HG03571 (cell line): ENCODE measurements around the gene CABLES1.

Source experiments
- ATAC-seq: cut with Tn5 transposase; IDR thresholded peaks from one replicate; pipeline ENCODE4 v1.9.1; 2021; ENCODE audit not compliant: unreplicated experiment

CABLES1 gene

GRCh38 chr18:23189768-23190661, 54.7 kb downstream of the CABLES1 start:
- no peak for ATAC-seq

DNA sequence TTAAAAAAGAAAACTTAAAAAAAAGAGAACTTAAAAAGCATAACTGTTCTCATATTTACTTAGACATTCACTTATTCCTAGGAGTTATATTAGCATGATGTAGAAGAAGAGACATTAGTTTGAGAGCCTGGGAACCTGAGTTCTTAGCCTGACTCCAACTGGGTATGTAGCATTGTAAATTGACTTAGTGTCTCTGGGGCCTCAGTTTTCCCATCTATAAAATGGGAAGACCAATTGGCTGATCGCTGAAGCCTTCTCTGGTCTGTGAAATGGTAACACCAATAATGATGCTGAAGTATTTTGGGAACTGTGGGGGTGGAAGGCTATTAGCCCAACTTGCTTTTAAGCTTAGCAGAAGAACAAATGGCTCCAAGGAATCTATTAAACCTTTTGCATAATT, 55.9 kb downstream of the CABLES1 start:
- ATAC-seq = no peak

DNA sequence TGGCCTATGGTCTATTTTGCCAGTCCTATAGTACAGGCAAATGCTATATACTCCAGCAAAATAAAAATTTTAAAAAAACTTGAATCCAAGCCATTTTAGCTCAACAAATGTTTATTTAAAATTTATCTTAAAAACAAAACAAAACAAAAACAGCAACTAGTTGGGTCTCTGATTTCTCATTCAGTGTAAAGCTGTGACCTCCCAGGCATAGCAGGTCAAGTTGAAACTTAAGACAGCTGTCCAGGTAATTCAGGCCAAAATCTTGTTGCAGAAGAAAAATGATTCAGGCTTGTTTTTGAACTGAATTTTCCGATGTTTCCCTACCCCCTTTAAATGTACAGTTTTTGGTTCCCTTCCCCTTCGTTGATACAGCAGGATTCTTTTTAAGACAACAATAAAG, 58.5 kb downstream of the CABLES1 start:
- no peak for ATAC-seq

- no peak for ATAC-seq
These were observed 59.1 kb downstream of the CABLES1 start for GRCh38 chr18:23194155-23194996.

DNA sequence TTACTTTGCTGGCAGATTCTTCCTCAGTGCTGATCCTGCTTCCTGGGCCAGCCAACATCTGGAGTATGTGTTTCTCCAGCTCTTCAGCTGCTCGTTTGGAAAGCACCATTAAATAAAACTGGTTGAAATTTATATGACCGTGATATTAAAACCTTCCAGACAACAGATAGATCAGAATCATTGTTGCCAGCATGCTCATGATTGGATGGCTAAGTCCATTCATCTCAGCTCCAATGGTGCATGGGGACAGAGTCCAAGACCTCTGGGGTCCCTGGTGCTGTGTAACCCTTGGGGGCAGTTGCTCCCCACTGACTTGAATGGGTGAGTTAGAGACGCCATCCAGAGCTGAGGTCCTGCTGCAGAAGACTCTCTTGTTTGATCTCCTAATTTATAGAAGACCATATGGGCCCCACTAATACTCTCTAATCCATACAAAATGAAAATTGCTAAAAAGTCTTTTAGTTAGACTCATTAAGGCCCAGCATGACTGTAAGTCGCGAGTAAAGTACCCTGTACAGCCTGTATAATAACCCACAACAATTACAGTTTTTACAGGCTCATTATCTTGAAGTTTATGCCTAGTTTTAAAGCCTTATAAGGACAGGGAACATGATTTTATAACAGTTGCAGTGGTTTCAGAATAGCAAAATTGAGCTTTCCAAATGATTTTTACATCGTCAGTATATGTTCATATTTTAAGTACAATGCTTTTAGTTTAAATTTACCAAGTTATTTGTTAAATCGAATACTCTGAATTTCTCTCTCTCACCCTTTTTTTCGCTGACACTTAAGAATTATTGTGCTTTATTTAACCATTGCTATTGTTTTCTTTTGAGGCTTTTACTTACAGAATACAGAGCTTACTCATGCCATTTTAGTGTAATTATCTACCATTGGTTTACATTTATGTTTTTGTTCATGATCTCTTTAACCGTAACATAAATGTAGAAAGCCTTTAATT, 60.0 kb downstream of the CABLES1 start:
- ATAC-seq = no peak

DNA sequence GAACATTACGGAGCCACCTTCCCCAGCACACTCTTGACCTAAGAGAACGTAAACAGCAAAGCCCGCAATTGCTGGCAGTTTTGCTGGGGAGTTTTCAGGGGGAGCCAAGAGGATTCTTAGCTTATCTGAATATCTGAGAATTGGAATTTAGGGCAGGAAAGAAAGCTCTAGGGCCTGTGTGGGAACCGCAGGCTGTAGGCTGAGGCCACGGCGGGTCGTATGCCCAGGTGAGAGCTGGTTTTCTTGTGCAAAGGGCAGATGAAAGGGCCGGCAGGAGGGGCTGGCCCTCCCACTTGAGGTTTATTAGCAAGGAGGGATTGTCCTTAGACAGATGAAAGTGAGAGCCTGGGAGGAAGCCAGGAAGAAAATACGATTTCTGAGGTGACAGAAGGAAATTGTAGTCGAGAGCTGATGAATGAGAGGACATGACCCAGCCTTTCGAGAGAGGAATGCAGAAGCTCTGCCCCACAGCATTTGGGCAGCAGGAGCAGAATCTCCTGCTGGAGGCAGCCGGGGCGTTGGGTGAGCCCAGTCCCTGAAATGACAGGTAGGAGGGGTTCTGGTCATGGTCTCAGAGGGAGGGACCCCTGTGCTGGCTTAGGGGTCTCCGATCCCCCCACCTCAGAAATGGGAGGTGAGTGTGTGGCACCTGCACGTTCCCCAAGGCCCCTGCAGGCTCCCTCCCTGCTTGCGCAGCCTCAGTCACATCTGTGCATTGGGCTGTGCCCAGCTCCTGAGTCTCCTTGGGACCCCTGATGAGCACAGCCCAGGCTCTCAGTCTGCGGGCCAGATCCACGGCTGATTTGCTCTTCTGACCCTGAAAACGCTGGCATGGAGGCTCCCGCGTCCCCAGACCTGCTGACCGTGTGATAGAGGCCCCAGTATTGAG, 61.1 kb downstream of the CABLES1 start:
- no peak for ATAC-seq

DNA sequence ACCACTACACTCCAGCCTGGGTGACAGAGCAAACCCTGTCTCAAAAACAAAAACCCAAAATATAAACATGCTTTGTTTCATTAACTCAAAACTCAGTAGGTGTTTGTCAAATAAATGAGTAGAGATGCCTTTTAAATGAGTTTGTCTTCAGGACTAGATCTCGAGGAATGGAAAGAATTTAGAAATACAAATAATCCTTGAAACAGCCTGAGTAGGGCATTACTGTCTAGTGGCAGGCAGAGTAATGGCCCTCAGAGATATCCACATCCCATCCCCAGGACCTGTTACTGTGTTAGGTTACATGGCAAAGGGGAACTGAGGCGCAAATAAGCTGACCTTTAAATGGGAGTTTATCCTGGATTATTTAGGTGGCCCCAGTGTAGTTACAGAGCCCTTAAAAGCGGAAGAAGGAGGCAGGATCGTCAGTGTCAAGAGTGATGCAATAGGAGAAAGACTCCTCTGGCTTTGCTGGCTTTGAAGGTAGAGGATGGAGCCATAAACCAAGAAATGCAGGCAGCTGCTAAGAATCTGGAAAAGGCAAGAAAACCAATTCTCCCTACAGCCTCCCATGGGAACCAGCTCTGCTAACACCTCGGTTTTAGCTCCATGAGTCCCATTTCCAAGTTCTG, 63.0 kb downstream of the CABLES1 start:
- no peak for ATAC-seq

GRCh38 chr18:23200756-23201155, 65.5 kb downstream of the CABLES1 start:
- ATAC-seq = no peak

- no peak for ATAC-seq
These were observed 66.5 kb downstream of the CABLES1 start for GRCh38 chr18:23201741-23202140.

DNA sequence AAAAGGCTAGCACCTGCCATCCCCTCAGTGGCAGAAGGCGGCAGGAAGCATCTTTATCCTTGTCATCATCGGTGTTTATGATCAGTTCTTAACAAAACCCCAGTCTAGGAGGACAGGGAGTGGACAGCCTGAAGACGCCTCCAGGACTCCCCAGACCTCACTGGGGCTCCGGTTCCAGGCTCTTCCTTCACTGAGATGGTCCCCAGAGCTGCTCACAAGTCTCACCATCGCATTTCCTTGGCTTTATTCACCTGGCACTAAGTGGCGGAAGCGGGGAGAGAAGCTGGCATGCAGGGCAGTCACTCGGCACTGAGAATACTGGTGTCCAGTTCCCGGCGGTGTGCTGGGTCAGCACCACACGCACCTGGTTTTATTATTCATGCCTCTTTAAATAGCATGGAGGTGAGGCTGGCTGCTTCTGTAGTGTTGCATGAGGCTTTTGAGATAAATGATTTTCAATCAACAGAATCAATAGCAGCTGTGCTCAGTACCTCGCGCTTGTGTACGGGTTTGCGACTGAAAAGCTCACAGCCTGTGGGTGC, 68.7 kb downstream of the CABLES1 start:
- no peak for ATAC-seq

GRCh38 chr18:23204589-23205235, 69.4 kb downstream of the CABLES1 start:
- ATAC-seq = no peak

DNA sequence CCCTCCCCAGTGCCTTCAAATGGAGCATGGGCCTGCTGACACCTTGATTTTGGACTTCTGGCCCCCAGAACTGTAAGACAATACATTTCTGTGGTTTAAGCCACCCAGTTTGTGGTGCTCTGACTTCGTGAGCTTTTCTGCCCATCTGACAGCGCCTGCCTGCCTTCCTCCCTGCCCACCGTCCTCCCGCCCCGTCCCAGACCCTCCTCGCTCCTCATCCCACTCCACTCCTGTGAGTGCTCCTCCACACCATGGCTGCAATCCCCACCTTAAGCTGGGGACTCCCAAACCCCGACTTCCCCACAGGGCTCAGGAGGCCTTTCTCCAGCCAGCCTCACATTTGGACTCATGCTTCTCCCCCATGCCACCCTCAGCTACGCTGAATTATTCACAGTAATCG, 70.7 kb downstream of the CABLES1 start:
- ATAC-seq = no peak

DNA sequence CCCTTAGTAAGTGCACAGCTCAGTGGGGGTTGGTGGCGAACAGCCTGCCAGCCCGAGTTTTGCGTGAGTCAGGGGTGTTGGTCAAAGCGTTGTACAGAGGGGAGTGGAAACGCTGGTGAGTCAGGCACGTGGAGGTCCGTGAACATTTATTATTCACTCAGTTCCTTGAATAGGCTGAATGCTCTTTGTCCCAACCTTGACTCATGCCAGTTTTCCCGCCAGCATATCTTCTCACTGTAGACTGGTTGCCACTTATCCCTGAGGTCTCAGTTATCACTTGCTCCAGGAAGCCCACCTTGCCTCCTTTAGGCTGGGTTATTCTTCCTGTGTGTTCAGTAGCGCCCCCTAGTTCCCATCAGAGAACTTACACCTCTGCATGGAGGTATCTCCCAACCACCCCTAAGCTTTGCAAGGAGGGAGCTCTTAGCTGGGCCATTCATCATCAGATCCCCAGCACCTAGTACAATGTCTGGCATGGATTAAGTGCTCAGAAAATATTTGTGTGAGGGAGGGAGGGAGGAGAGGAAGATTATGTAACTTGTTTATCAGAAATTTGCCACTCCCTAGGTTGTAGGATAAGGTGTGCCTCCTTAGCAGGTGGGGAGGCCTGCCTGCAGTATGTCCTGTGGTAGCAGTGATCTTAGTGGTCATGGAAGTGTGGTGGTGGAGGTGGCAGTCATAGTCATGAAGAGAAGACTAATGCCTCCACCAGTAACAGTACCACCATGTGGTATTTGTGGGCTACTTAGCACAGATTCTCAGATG, 72.1 kb downstream of the CABLES1 start:
- no peak for ATAC-seq

DNA sequence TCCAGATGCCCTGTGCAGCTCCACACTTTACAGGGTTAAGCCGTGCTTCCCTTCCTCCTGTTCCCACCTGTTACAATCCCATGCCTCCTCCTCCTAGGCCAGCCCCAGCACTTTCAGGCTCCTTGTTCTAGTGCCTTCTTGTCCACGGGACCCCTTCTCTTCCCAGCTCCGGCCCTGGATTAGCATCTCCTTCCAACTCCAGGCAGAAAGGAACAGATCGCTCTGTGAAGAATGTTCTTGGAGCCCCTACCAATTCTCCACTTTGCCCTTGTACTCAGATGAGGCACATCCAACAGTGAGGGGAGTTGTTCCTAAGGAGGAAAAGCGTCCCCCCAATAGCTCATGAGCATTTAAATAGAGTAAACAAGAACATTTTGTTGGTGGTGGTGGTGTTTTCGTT, 72.7 kb downstream of the CABLES1 start:
- ATAC-seq = no peak

DNA sequence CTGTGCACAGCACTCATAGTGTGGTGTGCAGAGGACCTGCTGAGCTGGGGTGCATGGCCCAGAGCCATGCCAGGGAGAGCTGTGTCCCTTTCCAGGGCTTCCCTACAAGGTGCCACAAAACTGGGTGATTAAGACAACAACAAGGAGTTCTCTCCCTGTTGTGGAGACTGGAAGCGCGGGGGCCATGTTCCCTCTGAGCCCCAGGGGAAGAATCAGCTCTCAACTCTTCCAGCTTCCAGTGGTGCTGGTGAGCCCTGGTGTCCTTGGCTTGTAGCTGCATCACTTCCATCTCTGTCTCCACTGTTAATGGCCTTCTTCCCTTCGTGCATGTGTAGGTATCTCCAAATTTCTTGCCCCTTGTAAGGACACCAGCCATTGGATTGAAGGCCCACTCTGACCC, 73.3 kb downstream of the CABLES1 start:
- ATAC-seq = no peak

DNA sequence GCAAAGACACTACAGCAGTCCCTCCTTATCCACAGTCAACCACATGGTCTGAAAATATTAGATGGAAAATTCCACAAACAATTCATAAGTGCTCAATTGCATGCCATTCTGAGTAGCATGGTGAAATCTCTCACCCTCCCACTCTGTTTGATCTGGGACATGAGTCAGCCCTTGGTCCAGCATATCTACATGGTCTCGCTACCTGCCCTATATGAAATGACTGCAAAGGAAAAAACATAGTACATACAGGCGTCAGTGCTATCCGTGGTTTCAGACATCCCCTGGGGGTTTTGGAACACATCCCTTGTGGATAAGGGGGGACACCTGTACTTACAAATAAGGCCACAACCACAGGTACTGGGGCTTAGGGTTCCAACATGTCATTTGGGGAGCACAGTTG, 73.7 kb downstream of the CABLES1 start:
- ATAC-seq = no peak

DNA sequence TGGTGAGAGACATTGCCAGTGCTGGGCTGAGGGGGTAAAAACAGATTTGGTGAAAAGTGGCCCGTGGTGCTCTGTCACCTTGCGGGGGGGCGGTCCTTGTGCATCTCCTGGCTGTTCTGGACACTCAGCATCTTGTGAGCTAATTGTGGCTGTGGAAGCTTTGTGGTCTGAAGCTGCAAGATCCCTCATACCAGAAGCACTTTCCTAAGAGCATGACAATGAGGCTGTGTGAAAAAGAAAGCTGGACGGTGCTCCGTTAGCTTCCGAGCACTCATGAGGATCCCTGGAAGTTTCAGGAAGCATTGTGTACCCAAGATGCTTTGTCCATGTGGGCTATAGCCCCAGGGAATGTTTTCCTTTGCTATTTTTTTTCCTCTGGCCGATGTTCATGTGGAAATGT, 74.5 kb downstream of the CABLES1 start:
- ATAC-seq = no peak

DNA sequence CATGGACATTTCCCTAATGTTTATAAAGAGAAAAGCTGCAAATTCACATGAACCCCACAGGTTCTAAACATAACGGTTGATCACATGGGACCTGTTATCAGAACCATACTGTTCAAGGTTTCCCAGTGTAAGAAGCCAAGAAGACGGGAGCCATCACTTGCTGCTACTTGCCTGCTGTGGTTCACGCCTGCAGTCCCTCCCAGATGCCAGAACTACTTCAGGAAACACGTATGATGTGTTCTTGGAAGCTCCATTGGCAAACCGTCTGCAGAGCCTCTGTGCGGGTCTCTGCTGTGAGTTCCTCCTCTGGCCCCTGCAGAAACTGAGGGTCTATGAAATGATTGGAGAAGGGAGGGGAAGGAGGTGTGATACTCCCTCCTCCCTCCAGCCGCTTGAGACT, 75.2 kb downstream of the CABLES1 start:
- no peak for ATAC-seq
